ENCODE results near the gene FAM124A. TPM values are rescaled to one million over a fixed set of nuclear protein-coding genes. Genes with fewer than 3 reads are reported as not detected.

The FAM124A gene
- total and polyA plus RNA-seq, 2 of the 8 experiments (the other 6 are each of a cell fraction or from before 2014, with no cell fraction given), result 40.7 to 49.9 TPM

GRCh38 chr13:51237386-51237785 lies 15.2 kb downstream of the FAM124A start:
- 92% methylated on average over 4 of the region's 4 CpGs; no CpG with 5 or more reads in 1 of the 2 experiments for WGBS, 2 experiments (ENCODE audit: extremely low coverage in 1 of 2, insufficient coverage in 1 of 2, insufficient read length in 1 of 2, insufficient replicate concordance in 2 of 2, low coverage in 1 of 2, low lambda C conversion rate in 2 of 2, missing lambda C conversion rate in 1 of 2)

More at GRCh38 chr13:51237386-51237785, 15.2 kb downstream of the FAM124A start:
- Histone ChIP-seq H3K79me2 (ENCODE audit: control insufficient read depth in 1 of 2, insufficient read depth in 2 of 2, low read length in 2 of 2) (peaks cover 0 to 54% of the 10 kb centered on the region in 2 experiments; a peak in 2 of 4 replicates), H3K14ac (ENCODE audit: insufficient read length) (no peak overlapping the region), H3K79me1 (ENCODE audit: low read depth, low read length) (peaks cover 16% of the 10 kb centered on the region; the same call in 1 of the 2 replicates), H2AK5ac (ENCODE audit: low read depth, low read length) (no peak overlapping the region), H2BK20ac (ENCODE audit: low read length) (no peak overlapping the region), H2BK12ac (ENCODE audit: low read depth, low read length) (no peak overlapping the region), H2AFZ (ENCODE audit: low read length) (no peak overlapping the region), H3K4me1 (replicated peaks in 1 of 4; ENCODE audit: control insufficient read depth in 3 of 4, insufficient read depth in 4 of 4, low read length in 3 of 4) (peaks cover 9 to 20% (median 14%) of the 10 kb centered on the region in 4 experiments; a peak in 6 of 7 replicates), H2BK15ac (ENCODE audit: low read length) (no peak overlapping the region), H4K91ac (replicated peaks; ENCODE audit: insufficient read length, low read length) (no peak overlapping the region), H3K27me3 (replicated peaks in 1 of 4; ENCODE audit: control insufficient read depth in 3 of 4, extremely low read depth in 1 of 4, insufficient read depth in 3 of 4, low read length in 3 of 4) (no peaks in the 10 kb centered on the region), H2BK5ac (ENCODE audit: low read depth, low read length) (no peak overlapping the region), H3K9me3 (ENCODE audit: insufficient read depth in 2 of 2, low read depth in 1 of 2, low read length in 1 of 2) (no peaks in the 10 kb centered on the region), H3K18ac (ENCODE audit: extremely low read depth, low read length) (no peak overlapping the region), H2BK120ac (replicated peaks; ENCODE audit: low read depth, low read length) (no peak overlapping the region), H3K4ac (replicated peaks; ENCODE audit: insufficient read length, low read depth, low read length) (no peak overlapping the region), H3K4me3 (ENCODE audit: extremely low read depth in 1 of 4, insufficient read depth in 2 of 4, low read depth in 3 of 4, low read length in 4 of 4) (no peak overlapping the region), H3K56ac (replicated peaks; ENCODE audit: insufficient read length, low read depth, low read length) (no peak overlapping the region), H3K9ac (replicated peaks in 1 of 4; ENCODE audit: extremely low read depth in 1 of 4, low read depth in 3 of 4, low read length in 3 of 4) (no peak overlapping the region; a peak in 1 of 7 replicates), H3K36me3 (ENCODE audit: control insufficient read depth in 2 of 4, insufficient read depth in 4 of 4, low read length in 3 of 4) (peaks cover 0 to 43% (median 16%) of the 10 kb centered on the region in 4 experiments; a peak in 5 of 8 replicates), H3K27ac (ENCODE audit: low read depth, low read length) (no peak overlapping the region), H3K4me2 (ENCODE audit: insufficient read depth in 1 of 2, low read depth in 2 of 2, low read length in 2 of 2) (no peak overlapping the region), H3K23me2 (ENCODE audit: low read depth, low read length) (no peaks in the 10 kb centered on the region), H3K23ac (ENCODE audit: insufficient read length) (no peak overlapping the region), H4K5ac (ENCODE audit: insufficient read length, low read depth, low read length) (no peak overlapping the region), H4K20me1 (replicated peaks in 1 of 2; ENCODE audit: control insufficient read depth in 1 of 2, insufficient read depth in 2 of 2, low read length in 2 of 2) (no peaks in the 10 kb centered on the region), H4K8ac (ENCODE audit: extremely low read depth, insufficient read depth, low read length) (no peak overlapping the region)
- FAIRE-seq (no peak), DNase-seq (ENCODE audit: low read depth in 1 of 2, low spot score in 2 of 2) (no peak)
- CTCF ChIA-PET (ENCODE audit: partially characterized antibody), result interaction anchor here (1.0 to 4.4 kb wide), 9 partner anchors 9 to 54 kb away, joined by 3 to 31 read pairs (median 4); no protein-coding TSS in a partner anchor
- POLR2A ChIA-PET (ENCODE audit: partially characterized antibody), result interaction anchor here (0.7 to 6.9 kb wide), 7 partner anchors 8 to 81 kb away, joined by 3 to 77 read pairs (median 4); partner anchors contain the start of gene FAM124A
- no peak for TF ChIP-seq RNF2 (IDR thresholded peaks at IDR 0.05; ENCODE audit: borderline replicate concordance, low read depth, low read length, missing control alignments, poor library complexity, severe bottlenecking)

Data from H1 (cell line).